ENCODE results near the gene SYT8.
A peak's percentile ranks its signal among the peaks of the same experiment; 100 is the strongest.

SYT8 gene

DNA sequence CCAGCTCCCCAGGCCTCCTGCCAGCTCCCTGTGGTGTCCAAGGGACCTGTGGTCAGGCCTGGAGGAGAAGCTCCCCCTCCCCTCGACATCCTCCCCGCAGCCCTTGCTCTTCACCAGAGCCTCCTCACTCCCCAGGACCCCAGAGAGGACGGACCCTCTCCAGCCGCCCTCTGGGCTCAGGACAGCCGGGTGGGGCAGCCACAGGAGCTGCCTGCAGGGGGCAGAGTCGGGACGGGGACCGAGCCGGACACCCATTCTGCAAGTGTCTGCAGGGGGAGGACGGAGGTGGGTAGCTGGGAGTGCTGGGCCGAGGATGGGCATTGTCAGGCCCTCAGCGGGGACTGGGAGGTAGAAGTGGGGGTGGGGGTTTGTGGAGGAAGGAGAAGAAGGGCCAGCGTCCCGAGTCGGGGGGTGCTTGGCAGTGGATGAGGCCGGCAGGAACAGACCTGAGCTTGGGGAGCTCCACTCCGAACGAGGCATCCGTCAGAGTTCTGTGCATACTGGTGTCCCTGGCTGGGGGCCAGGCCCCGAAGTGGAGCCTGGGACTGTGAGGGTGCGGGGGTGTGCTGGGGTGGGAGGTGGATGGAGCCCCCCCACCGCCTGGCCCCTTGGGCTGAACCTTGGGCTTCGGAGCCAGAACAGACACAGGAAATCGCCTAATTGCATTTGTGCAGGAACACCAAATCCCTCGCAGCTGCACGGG is 41.7 kb downstream of the SYT8 start:
- TF ChIP-seq GABPA (IDR thresholded peaks at IDR 0.05; ENCODE audit: low read depth), result no peak
- TF ChIP-seq, protein P1, sequence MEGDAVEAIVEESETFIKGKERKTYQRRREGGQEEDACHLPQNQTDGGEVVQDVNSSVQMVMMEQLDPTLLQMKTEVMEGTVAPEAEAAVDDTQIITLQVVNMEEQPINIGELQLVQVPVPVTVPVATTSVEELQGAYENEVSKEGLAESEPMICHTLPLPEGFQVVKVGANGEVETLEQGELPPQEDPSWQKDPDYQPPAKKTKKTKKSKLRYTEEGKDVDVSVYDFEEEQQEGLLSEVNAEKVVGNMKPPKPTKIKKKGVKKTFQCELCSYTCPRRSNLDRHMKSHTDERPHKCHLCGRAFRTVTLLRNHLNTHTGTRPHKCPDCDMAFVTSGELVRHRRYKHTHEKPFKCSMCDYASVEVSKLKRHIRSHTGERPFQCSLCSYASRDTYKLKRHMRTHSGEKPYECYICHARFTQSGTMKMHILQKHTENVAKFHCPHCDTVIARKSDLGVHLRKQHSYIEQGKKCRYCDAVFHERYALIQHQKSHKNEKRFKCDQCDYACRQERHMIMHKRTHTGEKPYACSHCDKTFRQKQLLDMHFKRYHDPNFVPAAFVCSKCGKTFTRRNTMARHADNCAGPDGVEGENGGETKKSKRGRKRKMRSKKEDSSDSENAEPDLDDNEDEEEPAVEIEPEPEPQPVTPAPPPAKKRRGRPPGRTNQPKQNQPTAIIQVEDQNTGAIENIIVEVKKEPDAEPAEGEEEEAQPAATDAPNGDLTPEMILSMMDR (IDR thresholded peaks at IDR 0.05; ENCODE audit: insufficient read depth, low read length), result peak; percentile 52
- no peak overlapping the region for H3K27ac ChIP-seq (replicated peaks)
- no peaks in the 10 kb centered on the region for H3K27me3 ChIP-seq (ENCODE audit: insufficient read depth, poor library complexity, severe bottlenecking)
- DNase-seq (ENCODE audit: low read depth in 1 of 2, low spot score in 1 of 2), result peak in 1 of 2 experiments; percentile 25
- H3K4me3 ChIP-seq (replicated peaks; ENCODE audit: insufficient read depth, low read length), result no peak overlapping the region

- DNase-seq (ENCODE audit: low read depth in 1 of 2, low spot score in 1 of 2), result no peak
- Histone ChIP-seq H3K27ac (replicated peaks) (no peak overlapping the region), H3K27me3 (ENCODE audit: insufficient read depth, poor library complexity, severe bottlenecking) (no peaks in the 10 kb centered on the region), H3K4me3 (replicated peaks; ENCODE audit: insufficient read depth, low read length) (no peak overlapping the region)
- TF ChIP-seq, protein P2, sequence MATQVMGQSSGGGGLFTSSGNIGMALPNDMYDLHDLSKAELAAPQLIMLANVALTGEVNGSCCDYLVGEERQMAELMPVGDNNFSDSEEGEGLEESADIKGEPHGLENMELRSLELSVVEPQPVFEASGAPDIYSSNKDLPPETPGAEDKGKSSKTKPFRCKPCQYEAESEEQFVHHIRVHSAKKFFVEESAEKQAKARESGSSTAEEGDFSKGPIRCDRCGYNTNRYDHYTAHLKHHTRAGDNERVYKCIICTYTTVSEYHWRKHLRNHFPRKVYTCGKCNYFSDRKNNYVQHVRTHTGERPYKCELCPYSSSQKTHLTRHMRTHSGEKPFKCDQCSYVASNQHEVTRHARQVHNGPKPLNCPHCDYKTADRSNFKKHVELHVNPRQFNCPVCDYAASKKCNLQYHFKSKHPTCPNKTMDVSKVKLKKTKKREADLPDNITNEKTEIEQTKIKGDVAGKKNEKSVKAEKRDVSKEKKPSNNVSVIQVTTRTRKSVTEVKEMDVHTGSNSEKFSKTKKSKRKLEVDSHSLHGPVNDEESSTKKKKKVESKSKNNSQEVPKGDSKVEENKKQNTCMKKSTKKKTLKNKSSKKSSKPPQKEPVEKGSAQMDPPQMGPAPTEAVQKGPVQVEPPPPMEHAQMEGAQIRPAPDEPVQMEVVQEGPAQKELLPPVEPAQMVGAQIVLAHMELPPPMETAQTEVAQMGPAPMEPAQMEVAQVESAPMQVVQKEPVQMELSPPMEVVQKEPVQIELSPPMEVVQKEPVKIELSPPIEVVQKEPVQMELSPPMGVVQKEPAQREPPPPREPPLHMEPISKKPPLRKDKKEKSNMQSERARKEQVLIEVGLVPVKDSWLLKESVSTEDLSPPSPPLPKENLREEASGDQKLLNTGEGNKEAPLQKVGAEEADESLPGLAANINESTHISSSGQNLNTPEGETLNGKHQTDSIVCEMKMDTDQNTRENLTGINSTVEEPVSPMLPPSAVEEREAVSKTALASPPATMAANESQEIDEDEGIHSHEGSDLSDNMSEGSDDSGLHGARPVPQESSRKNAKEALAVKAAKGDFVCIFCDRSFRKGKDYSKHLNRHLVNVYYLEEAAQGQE (IDR thresholded peaks at IDR 0.05; ENCODE audit: insufficient replicate concordance, low read depth), result no peak
- TF ChIP-seq POLR2AphosphoS5 (IDR thresholded peaks at IDR 0.05; ENCODE audit: low read depth) (no peak), GABPA (IDR thresholded peaks at IDR 0.05; ENCODE audit: low read depth) (no peak), SPI1 (IDR thresholded peaks at IDR 0.05; ENCODE audit: borderline replicate concordance, low read depth) (no peak)
- TF ChIP-seq, protein P1 (IDR thresholded peaks at IDR 0.05; ENCODE audit: insufficient read depth, low read length), result no peak
These were observed 42.7 kb downstream of the SYT8 start for GRCh38 chr11:1877211-1878136.

GRCh38 chr11:1878137-1879031 is 43.6 kb downstream of the SYT8 start:
- no peak overlapping the region for H3K4me3 ChIP-seq (replicated peaks; ENCODE audit: insufficient read depth, low read length)
- TF ChIP-seq GABPA (IDR thresholded peaks at IDR 0.05; ENCODE audit: low read depth), result no peak
- TF ChIP-seq, protein P2 (IDR thresholded peaks at IDR 0.05; ENCODE audit: insufficient replicate concordance, low read depth), result no peak
- TF ChIP-seq SPI1 (IDR thresholded peaks at IDR 0.05; ENCODE audit: borderline replicate concordance, low read depth), result no peak
- TF ChIP-seq, protein P1 (IDR thresholded peaks at IDR 0.05; ENCODE audit: insufficient read depth, low read length), result no peak
- no peak for TF ChIP-seq POLR2AphosphoS5 (IDR thresholded peaks at IDR 0.05; ENCODE audit: low read depth)
- no peak overlapping the region for H3K27ac ChIP-seq (replicated peaks)
- no peak for DNase-seq (ENCODE audit: low read depth in 1 of 2, low spot score in 1 of 2)
- no peaks in the 10 kb centered on the region for H3K27me3 ChIP-seq (ENCODE audit: insufficient read depth, poor library complexity, severe bottlenecking)

Measured in HL-60 (cell line).